Measurements from ENCODE around the gene MTMR11. TPM values are rescaled to one million over a fixed set of nuclear protein-coding genes. Genes with fewer than 3 reads are reported as not detected.

MTMR11 gene
- polyA plus RNA-seq, 4 donors = 32.5 to 174 (median 116) TPM

- Histone ChIP-seq H3K36me3 (ENCODE audit: control insufficient read depth in 3 of 3, insufficient read depth in 2 of 3, low read depth in 1 of 3, low read length in 3 of 3) (peaks cover 2 to 65% (median 31%) of the 10 kb centered on the region in 3 donors), H3K4me3 (ENCODE audit: low read depth in 1 of 3, low read length in 3 of 3) (no peak overlapping the region), H3K27me3 (ENCODE audit: control insufficient read depth in 3 of 3, insufficient read depth in 3 of 3, low read length in 3 of 3) (no peaks in the 10 kb centered on the region), H3K4me1 (ENCODE audit: control insufficient read depth in 3 of 3, insufficient read depth in 2 of 3, low read depth in 1 of 3, low read length in 2 of 3) (peaks cover 6 to 63% (median 14%) of the 10 kb centered on the region in 3 donors), H3K9me3 (ENCODE audit: control insufficient read depth in 2 of 2, insufficient read depth in 1 of 2, low read depth in 1 of 2, low read length in 1 of 2) (no peaks in the 10 kb centered on the region), H3K27ac (ENCODE audit: low read depth in 1 of 3, low read length in 2 of 3) (peak overlapping the region in 1 of 3 donors; percentile 12)
- peak in 1 of 2 donors; percentile 41 for DNase-seq
- FAIRE-seq = no peak
- WGBS, 3 donors = 74 to 92% (median 85%) methylated on average over 8 of the region's 8 CpGs
Observed at GRCh38 chr1:149932474-149932873, 4.2 kb downstream of the MTMR11 start.

DNA sequence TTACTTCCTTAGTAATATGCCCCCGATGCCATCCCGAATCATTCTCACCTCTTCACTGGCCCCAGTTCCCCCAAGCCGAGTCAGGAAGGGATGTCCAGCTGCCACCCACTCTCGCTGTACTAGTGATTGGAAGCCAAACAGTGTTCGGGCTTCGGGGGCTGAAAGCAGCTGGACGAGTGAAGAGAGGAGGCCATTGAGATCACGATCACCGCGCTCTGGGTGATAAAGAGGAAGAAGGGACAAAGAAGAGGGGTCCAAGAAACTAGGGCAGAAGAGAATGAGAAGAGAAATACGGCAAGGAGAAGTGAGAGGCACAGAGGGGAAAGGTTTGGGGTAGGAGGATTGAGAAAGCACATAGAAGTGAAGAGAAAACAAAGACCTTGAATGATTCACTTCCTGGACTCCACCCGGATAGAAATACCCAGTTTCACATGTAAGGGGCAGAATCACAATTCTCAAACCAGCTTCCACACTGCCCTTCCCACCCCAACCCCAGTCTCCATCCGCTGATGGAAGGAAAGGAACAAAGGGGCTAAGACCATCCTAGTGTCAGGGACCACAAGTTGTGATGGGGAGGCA is 5.4 kb downstream of the MTMR11 start:
- H3K36me3 ChIP-seq (ENCODE audit: control insufficient read depth in 3 of 3, insufficient read depth in 2 of 3, low read depth in 1 of 3, low read length in 3 of 3) = peaks cover 2 to 72% (median 33%) of the 10 kb centered on the region in 3 donors
- no peaks in the 10 kb centered on the region for H3K9me3 ChIP-seq (ENCODE audit: control insufficient read depth in 2 of 2, insufficient read depth in 1 of 2, low read depth in 1 of 2, low read length in 1 of 2)
- H3K27ac ChIP-seq (ENCODE audit: low read depth in 1 of 3, low read length in 2 of 3) = peak overlapping the region in 1 of 3 donors; percentile 12
- H3K27me3 ChIP-seq (ENCODE audit: control insufficient read depth in 3 of 3, insufficient read depth in 3 of 3, low read length in 3 of 3) = no peaks in the 10 kb centered on the region
- FAIRE-seq (no peak), DNase-seq (no peak)
- 81 to 87% (median 86%) methylated on average over 13 of the region's 13 CpGs for WGBS, 3 donors
- H3K4me3 ChIP-seq (ENCODE audit: low read depth in 1 of 3, low read length in 3 of 3) = no peak overlapping the region
- peaks cover 7 to 57% (median 11%) of the 10 kb centered on the region in 3 donors for H3K4me1 ChIP-seq (ENCODE audit: control insufficient read depth in 3 of 3, insufficient read depth in 2 of 3, low read depth in 1 of 3, low read length in 2 of 3)

- H3K4me3 ChIP-seq (ENCODE audit: low read depth in 1 of 3, low read length in 3 of 3) = no peak overlapping the region
- H3K27ac ChIP-seq (ENCODE audit: low read depth in 1 of 3, low read length in 2 of 3) = peak overlapping the region in 1 of 3 donors; percentile 94
- H3K27me3 ChIP-seq (ENCODE audit: control insufficient read depth in 3 of 3, insufficient read depth in 3 of 3, low read length in 3 of 3) = no peaks in the 10 kb centered on the region
- 75 to 79% (median 76%) methylated on average over 2 of the region's 2 CpGs for WGBS, 3 donors
- FAIRE-seq (no peak), DNase-seq (no peak)
- H3K4me1 ChIP-seq (ENCODE audit: control insufficient read depth in 3 of 3, insufficient read depth in 2 of 3, low read depth in 1 of 3, low read length in 2 of 3) = peaks cover 9 to 53% (median 17%) of the 10 kb centered on the region in 3 donors
- peaks cover 6 to 74% (median 39%) of the 10 kb centered on the region in 3 donors for H3K36me3 ChIP-seq (ENCODE audit: control insufficient read depth in 3 of 3, insufficient read depth in 2 of 3, low read depth in 1 of 3, low read length in 3 of 3)
- no peaks in the 10 kb centered on the region for H3K9me3 ChIP-seq (ENCODE audit: control insufficient read depth in 2 of 2, insufficient read depth in 1 of 2, low read depth in 1 of 2, low read length in 1 of 2)
Observed at GRCh38 chr1:149929856-149930255, 6.8 kb downstream of the MTMR11 start.

DNA sequence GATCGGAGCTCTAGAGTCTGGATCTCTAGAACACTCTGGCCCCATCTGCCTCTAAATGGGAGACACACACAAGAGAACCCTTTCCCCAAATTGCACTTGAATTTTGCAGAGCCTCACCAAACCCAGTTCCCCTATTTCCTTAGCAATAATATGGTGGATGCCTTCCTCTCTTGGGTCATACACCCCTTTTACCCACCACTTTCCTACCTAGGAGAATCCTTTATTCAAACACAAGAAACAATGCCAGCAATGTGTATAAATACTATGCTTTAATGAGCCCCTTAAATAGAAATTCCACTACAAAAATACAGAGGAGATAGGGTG is 8.3 kb downstream of the MTMR11 start:
- H3K27ac ChIP-seq (ENCODE audit: low read depth in 1 of 3, low read length in 2 of 3) = peak overlapping the region; percentile 90 to 98 (median 94)
- 6 to 13% (median 11%) methylated on average over 1 of the region's 1 CpG for WGBS, 3 donors
- H3K36me3 ChIP-seq (ENCODE audit: control insufficient read depth in 3 of 3, insufficient read depth in 2 of 3, low read depth in 1 of 3, low read length in 3 of 3) = peaks cover 9 to 70% (median 47%) of the 10 kb centered on the region in 3 donors
- H3K4me3 ChIP-seq (ENCODE audit: low read depth in 1 of 3, low read length in 3 of 3) = peak overlapping the region; percentile 22 to 92 (median 72)
- DNase-seq (no peak), FAIRE-seq (no peak)
- H3K9me3 ChIP-seq (ENCODE audit: control insufficient read depth in 2 of 2, insufficient read depth in 1 of 2, low read depth in 1 of 2, low read length in 1 of 2) = no peaks in the 10 kb centered on the region
- H3K4me1 ChIP-seq (ENCODE audit: control insufficient read depth in 3 of 3, insufficient read depth in 2 of 3, low read depth in 1 of 3, low read length in 2 of 3) = peaks cover 4 to 42% (median 17%) of the 10 kb centered on the region in 3 donors
- H3K27me3 ChIP-seq (ENCODE audit: control insufficient read depth in 3 of 3, insufficient read depth in 3 of 3, low read length in 3 of 3) = no peaks in the 10 kb centered on the region

DNA sequence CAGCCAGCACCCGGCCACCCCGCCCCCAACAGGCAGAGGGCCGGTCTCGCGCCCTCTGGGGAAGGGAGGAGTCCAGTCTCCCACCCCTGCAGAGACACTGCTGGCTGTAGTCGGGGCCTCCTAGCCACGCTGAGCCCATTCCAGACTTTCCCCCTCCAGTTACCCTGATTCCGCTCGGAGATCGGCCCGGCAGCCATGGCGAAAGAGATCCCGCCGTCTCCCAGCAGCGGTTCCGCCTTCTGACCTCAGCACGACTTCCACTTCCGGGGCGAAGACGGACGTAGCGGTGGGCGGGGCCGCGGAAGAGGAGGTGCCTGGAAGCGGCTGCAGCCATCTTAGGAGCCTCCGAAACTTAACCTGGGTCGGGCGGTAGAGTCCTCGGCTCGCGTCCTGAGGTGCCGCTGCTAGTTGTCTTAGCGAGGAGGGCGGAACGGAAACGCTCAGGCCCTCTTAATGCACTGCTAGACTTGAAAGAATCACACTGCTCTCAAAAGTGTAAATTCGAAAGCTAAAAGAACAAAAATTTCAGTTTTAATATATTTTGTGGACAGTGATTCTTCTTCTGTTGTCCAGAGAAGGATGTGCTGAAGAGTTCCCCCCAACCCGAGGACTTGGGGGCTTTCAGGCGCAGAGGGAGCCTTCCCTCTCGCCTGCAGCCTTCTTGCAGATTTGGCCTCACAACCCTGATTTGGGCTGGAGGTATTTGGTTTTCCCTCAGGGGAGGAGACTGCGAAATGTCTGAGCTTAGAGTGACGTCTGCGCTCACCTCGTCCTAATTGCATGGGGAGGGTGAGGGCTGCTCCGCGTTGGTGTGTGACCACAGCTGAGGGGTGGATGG is 8.9 kb downstream of the MTMR11 start, which contains the start of gene SF3B4:
Gene SF3B4, minus strand, starts transcription at position 241 of the 838 bp plus-strand sequence. Its CDS starts 44 bp downstream, at position 197.
- Histone ChIP-seq H3K4me1 (ENCODE audit: control insufficient read depth in 3 of 3, insufficient read depth in 2 of 3, low read depth in 1 of 3, low read length in 2 of 3) (peaks cover 4 to 39% (median 17%) of the 10 kb centered on the region in 3 donors), H3K9me3 (ENCODE audit: control insufficient read depth in 2 of 2, insufficient read depth in 1 of 2, low read depth in 1 of 2, low read length in 1 of 2) (no peaks in the 10 kb centered on the region), H3K27me3 (ENCODE audit: control insufficient read depth in 3 of 3, insufficient read depth in 3 of 3, low read length in 3 of 3) (no peaks in the 10 kb centered on the region), H3K27ac (ENCODE audit: low read depth in 1 of 3, low read length in 2 of 3) (peak within 1 kb of the TSS; percentile 90 to 98 (median 94)), H3K36me3 (ENCODE audit: control insufficient read depth in 3 of 3, insufficient read depth in 2 of 3, low read depth in 1 of 3, low read length in 3 of 3) (peaks cover 10 to 67% (median 49%) of the 10 kb centered on the region in 3 donors), H3K4me3 (ENCODE audit: low read depth in 1 of 3, low read length in 3 of 3) (peak within 1 kb of the TSS; percentile 72 to 92 (median 83))
- FAIRE-seq (no peak), DNase-seq (peak; percentile 95 to 98)
- WGBS, 3 donors = 0% methylated on average over 45 to 47 of the region's 47 CpGs

GRCh38 chr1:149927056-149927562 is 9.6 kb downstream of the MTMR11 start:
- Histone ChIP-seq H3K36me3 (ENCODE audit: control insufficient read depth in 3 of 3, insufficient read depth in 2 of 3, low read depth in 1 of 3, low read length in 3 of 3) (peaks cover 13 to 65% (median 50%) of the 10 kb centered on the region in 3 donors), H3K9me3 (ENCODE audit: control insufficient read depth in 2 of 2, insufficient read depth in 1 of 2, low read depth in 1 of 2, low read length in 1 of 2) (no peaks in the 10 kb centered on the region), H3K27me3 (ENCODE audit: control insufficient read depth in 3 of 3, insufficient read depth in 3 of 3, low read length in 3 of 3) (no peaks in the 10 kb centered on the region), H3K4me3 (ENCODE audit: low read depth in 1 of 3, low read length in 3 of 3) (peak overlapping the region; percentile 72 to 92 (median 83)), H3K4me1 (ENCODE audit: control insufficient read depth in 3 of 3, insufficient read depth in 2 of 3, low read depth in 1 of 3, low read length in 2 of 3) (peaks cover 3 to 38% (median 17%) of the 10 kb centered on the region in 3 donors), H3K27ac (ENCODE audit: low read depth in 1 of 3, low read length in 2 of 3) (peak overlapping the region in 2 of 3 donors; percentile 94 to 98)
- WGBS, 3 donors = 0 to 4% (median 2%) methylated on average over 10 of the region's 10 CpGs
- FAIRE-seq (no peak), DNase-seq (no peak)

DNA sequence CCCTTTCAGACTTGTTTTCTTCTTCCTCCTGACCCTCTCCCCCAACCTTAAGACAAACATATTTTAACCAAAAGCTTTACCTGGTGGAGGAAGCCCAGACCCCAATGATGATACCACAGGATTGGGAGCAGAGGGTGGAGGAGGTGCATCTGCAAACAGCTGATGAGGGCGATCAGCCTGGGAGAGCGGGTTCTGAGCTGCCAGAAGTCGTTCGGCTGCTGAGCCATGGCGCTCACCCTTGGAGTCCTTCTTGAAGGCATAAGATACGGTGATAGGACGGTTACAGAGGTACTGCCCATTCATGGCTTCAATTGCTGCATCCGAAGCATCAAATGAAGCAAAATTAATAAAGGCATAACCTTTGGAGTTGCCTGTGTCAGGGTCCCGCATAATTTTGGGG is 10.4 kb downstream of the MTMR11 start:
- no peaks in the 10 kb centered on the region for H3K27me3 ChIP-seq (ENCODE audit: control insufficient read depth in 3 of 3, insufficient read depth in 3 of 3, low read length in 3 of 3)
- H3K36me3 ChIP-seq (ENCODE audit: control insufficient read depth in 3 of 3, insufficient read depth in 2 of 3, low read depth in 1 of 3, low read length in 3 of 3) = peaks cover 13 to 57% (median 44%) of the 10 kb centered on the region in 3 donors
- H3K27ac ChIP-seq (ENCODE audit: low read depth in 1 of 3, low read length in 2 of 3) = no peak overlapping the region
- DNase-seq (no peak), FAIRE-seq (no peak)
- no peaks in the 10 kb centered on the region for H3K9me3 ChIP-seq (ENCODE audit: control insufficient read depth in 2 of 2, insufficient read depth in 1 of 2, low read depth in 1 of 2, low read length in 1 of 2)
- 94% methylated on average over 9 of the region's 9 CpGs for WGBS, 3 donors
- no peak overlapping the region for H3K4me3 ChIP-seq (ENCODE audit: low read depth in 1 of 3, low read length in 3 of 3)
- peaks cover 3 to 30% (median 17%) of the 10 kb centered on the region in 3 donors for H3K4me1 ChIP-seq (ENCODE audit: control insufficient read depth in 3 of 3, insufficient read depth in 2 of 3, low read depth in 1 of 3, low read length in 2 of 3)

- Histone ChIP-seq H3K4me3 (ENCODE audit: low read depth in 1 of 3, low read length in 3 of 3) (no peak overlapping the region), H3K27ac (ENCODE audit: low read depth in 1 of 3, low read length in 2 of 3) (no peak overlapping the region), H3K36me3 (ENCODE audit: control insufficient read depth in 3 of 3, insufficient read depth in 2 of 3, low read depth in 1 of 3, low read length in 3 of 3) (peaks cover 13 to 51% (median 39%) of the 10 kb centered on the region in 3 donors), H3K9me3 (ENCODE audit: control insufficient read depth in 2 of 2, insufficient read depth in 1 of 2, low read depth in 1 of 2, low read length in 1 of 2) (no peaks in the 10 kb centered on the region), H3K27me3 (ENCODE audit: control insufficient read depth in 3 of 3, insufficient read depth in 3 of 3, low read length in 3 of 3) (no peaks in the 10 kb centered on the region), H3K4me1 (ENCODE audit: control insufficient read depth in 3 of 3, insufficient read depth in 2 of 3, low read depth in 1 of 3, low read length in 2 of 3) (peaks cover 3 to 25% (median 17%) of the 10 kb centered on the region in 3 donors)
- WGBS, 3 donors = 77 to 96% (median 90%) methylated on average over 2 of the region's 2 CpGs
- DNase-seq (no peak), FAIRE-seq (no peak)
Observed at GRCh38 chr1:149925751-149926150, 10.9 kb downstream of the MTMR11 start.

Measured in small intestine (tissue), 7 donors.